Gastroesophageal sphincter (tissue), 4 donors: Measurements from ENCODE around the gene AFDN. TPM values are rescaled to one million over a fixed set of nuclear protein-coding genes. Genes with fewer than 3 reads are reported as not detected.

Source experiments
- ATAC-seq: fragments of 150-250 bp; one replicate; pipeline ENCODE4 v1.9.1; 2016; ENCODE audit warnings: mild to moderate bottlenecking, moderate library complexity
- H3K27ac ChIP-seq, 4 donors: fragments of 200-600 bp; sonication (generic) in 3 of 4; 1 replicate in 3 of 4; 2 replicates in 1 of 4; pipeline ENCODE4 v1.5.1; 2016 to 2019
- H3K27me3 ChIP-seq: fragments of 200-600 bp; sonication (generic); one replicate; pipeline ENCODE4 v1.5.1; 2019
- H3K36me3 ChIP-seq, 2 donors: fragments of 200-600 bp; sonication (generic); one replicate each; pipeline ENCODE4 v1.5.1; 2019; ENCODE audit warnings: control low read depth in 1 of 2
- H3K4me1 ChIP-seq, 3 donors: fragments of 200-600 bp; sonication (generic); 1 replicate in 2 of 3; 2 replicates in 1 of 3; pipeline ENCODE4 v1.5.1; 2016 to 2019; ENCODE audit warnings: control low read depth in 2 of 3
- H3K4me3 ChIP-seq, 2 donors: fragments of 200-600 bp; sonication (generic); one replicate each; pipeline ENCODE4 v1.5.1; 2019; ENCODE audit warnings: mild to moderate bottlenecking in 1 of 2, moderate library complexity in 1 of 2
- H3K9me3 ChIP-seq, 3 donors: fragments of 200-600 bp; sonication (generic); one replicate each; pipeline ENCODE4 v1.5.1; 2017 to 2019; ENCODE audit warnings: control low read depth in 2 of 3
- EP300 ChIP-seq: sonication (generic); formaldehyde crosslinking; IDR thresholded peaks from one replicate; pipeline ENCODE4 v1.6.1; 2017; ENCODE audit warnings: antibody characterized with exemption, mild to moderate bottlenecking
- POLR2A ChIP-seq, 2 donors: fragments of 450-650 bp; IDR thresholded peaks; one replicate each; pipeline ENCODE4 v1.6.1; 2017; ENCODE audit warnings: antibody characterized with exemption in 2 of 2, mild to moderate bottlenecking in 2 of 2, moderate library complexity in 1 of 2
- POLR2AphosphoS5 ChIP-seq: sonication (generic); formaldehyde crosslinking; IDR thresholded peaks from one replicate; pipeline ENCODE4 v1.6.1; 2017; ENCODE audit warnings: antibody characterized with exemption
- WGBS, 2 donors: methylation state at CpG; one replicate each; pipeline ENCODE4 v1.1.5; 2018; ENCODE audit warnings: low coverage in 1 of 2; 5-methylcytosine and 5-hydroxymethylcytosine counted together
- total RNA-seq, 4 donors: library from RNA; depleted of rRNA; stranded (reverse); fragments of >200 nt; gene quantifications; one replicate each; pipeline ENCODE4 v1.1.0, GENCODE V29; 2016
- TF ChIP-seq, protein P1 (sequence below), 4 experiments: fragments of 200-600 bp in 2 of 4; fragments of 450-650 bp in 2 of 4; sonication (generic) in 1 of 4; IDR thresholded peaks; one replicate each; pipeline ENCODE4 v1.5.1; 2017 to 2019; ENCODE audit warnings: antibody characterized with exemption in 4 of 4, mild to moderate bottlenecking in 2 of 4, moderate library complexity in 2 of 4

AFDN gene
- total RNA-seq, 4 donors from 2014 or later: 60.7 to 98.4 (median 79.7) TPM

DNA sequence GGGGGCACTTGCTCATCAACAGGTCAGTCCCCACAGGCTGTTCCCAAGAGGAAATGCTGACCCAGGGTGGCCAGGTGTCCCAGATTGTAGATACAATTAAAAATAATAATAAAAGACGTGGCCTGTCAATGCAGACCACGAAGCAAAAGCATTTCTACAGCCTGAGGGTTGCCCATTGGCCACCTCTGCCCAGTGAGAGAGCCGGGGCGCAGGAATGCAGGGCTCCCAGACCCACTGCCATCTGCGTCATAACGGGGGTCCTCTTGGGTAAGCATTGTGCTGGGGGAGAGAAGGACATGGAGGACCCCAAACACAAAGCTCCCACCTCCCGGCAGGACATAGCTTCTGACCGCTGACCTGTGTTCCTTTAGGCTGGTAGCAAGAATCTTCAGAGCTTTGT, 22.9 kb upstream of the AFDN start:
- no peak for ATAC-seq
- H3K36me3 ChIP-seq: no peaks in the 10 kb centered on the region
- peaks cover 0 to 6% (median 0%) of the 10 kb centered on the region in 3 donors for H3K4me1 ChIP-seq
- H3K9me3 ChIP-seq: no peaks in the 10 kb centered on the region
- TF ChIP-seq, protein P1, sequence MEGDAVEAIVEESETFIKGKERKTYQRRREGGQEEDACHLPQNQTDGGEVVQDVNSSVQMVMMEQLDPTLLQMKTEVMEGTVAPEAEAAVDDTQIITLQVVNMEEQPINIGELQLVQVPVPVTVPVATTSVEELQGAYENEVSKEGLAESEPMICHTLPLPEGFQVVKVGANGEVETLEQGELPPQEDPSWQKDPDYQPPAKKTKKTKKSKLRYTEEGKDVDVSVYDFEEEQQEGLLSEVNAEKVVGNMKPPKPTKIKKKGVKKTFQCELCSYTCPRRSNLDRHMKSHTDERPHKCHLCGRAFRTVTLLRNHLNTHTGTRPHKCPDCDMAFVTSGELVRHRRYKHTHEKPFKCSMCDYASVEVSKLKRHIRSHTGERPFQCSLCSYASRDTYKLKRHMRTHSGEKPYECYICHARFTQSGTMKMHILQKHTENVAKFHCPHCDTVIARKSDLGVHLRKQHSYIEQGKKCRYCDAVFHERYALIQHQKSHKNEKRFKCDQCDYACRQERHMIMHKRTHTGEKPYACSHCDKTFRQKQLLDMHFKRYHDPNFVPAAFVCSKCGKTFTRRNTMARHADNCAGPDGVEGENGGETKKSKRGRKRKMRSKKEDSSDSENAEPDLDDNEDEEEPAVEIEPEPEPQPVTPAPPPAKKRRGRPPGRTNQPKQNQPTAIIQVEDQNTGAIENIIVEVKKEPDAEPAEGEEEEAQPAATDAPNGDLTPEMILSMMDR (IDR thresholded peaks at IDR 0.05): no peak
- TF ChIP-seq EP300 (no peak), POLR2A (IDR thresholded peaks at IDR 0.05) (no peak), POLR2AphosphoS5 (no peak)
- no peaks in the 10 kb centered on the region for H3K27me3 ChIP-seq
- no peak overlapping the region for H3K4me3 ChIP-seq
- no CpG with 5 or more reads among the region's 8 CpGs for WGBS, 2 donors
- no peak overlapping the region for H3K27ac ChIP-seq

DNA sequence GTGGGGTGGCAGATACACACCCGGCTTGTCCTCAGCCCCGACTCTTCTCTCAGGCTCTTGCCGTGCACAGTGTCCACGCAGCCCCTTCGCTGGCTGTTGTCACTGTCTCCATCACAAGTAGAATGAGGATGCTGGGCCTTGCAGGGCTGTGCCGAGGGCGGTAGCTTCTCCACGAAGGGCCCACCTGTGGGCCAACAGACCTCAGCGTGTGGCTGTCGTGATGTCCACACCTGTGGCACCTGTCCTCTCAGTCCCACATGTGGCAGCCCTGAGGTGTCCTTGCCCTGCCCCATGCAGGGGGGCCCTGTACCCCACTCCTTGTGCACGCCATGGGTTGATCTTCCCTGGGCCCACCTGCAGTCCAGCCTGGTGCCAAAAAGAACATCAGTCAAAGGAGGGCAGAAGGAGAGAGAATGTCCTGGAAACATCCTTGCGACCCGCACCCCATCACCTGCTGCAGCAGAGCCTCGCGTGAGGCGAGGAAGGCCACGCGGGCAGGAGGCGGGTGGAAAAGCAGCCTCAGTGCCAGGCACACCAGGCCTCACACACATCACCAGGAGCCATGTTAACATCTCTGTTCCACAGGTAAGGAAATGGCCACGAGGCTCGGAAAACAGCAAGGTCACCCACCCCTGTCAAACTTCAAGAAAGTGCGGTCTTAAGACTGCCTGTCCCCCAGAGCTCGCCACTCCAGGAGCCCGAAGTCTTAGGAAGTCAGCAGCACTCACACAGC, 22.3 kb upstream of the AFDN start:
- H3K9me3 ChIP-seq: no peaks in the 10 kb centered on the region
- WGBS, 2 donors: 93 to 96% methylated on average over 3 to 5 of the region's 24 CpGs
- no peaks in the 10 kb centered on the region for H3K27me3 ChIP-seq
- no peaks in the 10 kb centered on the region for H3K36me3 ChIP-seq
- no peak for ATAC-seq
- peaks cover 0 to 3% (median 0%) of the 10 kb centered on the region in 3 donors for H3K4me1 ChIP-seq
- TF ChIP-seq, protein P1 (IDR thresholded peaks at IDR 0.05): no peak
- no peak overlapping the region for H3K27ac ChIP-seq
- no peak overlapping the region for H3K4me3 ChIP-seq

DNA sequence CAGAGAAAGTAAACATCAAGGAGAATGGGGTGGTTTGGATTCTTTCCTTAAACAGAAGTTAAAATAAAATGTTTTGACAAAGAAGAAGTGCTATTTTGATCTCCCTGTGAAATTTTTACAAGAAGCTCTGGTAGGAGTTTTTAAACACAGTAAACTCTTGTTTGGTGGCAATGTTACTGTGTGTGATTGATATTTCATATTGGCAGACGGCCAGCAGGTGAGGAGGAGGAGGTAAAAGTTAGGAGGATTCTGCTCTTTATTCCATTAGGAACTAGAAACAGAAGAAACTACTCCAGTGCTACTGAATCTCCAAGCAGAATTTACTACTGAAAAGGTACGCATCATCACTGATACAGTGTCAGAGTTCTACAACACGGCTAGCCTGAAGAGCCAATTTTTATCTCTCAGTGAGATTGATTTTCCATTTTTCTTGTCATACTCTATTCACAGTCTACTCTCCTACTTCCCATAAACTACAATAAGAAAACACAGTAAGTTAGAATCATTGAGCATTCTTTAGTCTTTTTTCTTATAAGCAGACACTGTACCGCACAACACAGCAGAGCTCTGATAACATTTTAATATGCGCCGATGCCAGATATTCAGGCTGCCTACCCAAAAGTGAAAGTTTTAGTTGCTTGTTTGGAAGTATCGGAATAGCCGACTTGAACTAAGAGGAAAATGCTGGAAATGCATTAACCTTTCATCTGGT, 21.2 kb upstream of the AFDN start:
- no peaks in the 10 kb centered on the region for H3K36me3 ChIP-seq
- no peak for TF ChIP-seq EP300
- TF ChIP-seq POLR2A (IDR thresholded peaks at IDR 0.05): no peak
- TF ChIP-seq, protein P1 (IDR thresholded peaks at IDR 0.05): no peak
- TF ChIP-seq POLR2AphosphoS5: no peak
- no peak overlapping the region for H3K27ac ChIP-seq
- H3K4me3 ChIP-seq: no peak overlapping the region
- 74 to 75% methylated on average over 8 of the region's 8 CpGs for WGBS, 2 donors
- H3K4me1 ChIP-seq: no peaks in the 10 kb centered on the region
- ATAC-seq: no peak
- no peaks in the 10 kb centered on the region for H3K27me3 ChIP-seq
- H3K9me3 ChIP-seq: no peaks in the 10 kb centered on the region

DNA sequence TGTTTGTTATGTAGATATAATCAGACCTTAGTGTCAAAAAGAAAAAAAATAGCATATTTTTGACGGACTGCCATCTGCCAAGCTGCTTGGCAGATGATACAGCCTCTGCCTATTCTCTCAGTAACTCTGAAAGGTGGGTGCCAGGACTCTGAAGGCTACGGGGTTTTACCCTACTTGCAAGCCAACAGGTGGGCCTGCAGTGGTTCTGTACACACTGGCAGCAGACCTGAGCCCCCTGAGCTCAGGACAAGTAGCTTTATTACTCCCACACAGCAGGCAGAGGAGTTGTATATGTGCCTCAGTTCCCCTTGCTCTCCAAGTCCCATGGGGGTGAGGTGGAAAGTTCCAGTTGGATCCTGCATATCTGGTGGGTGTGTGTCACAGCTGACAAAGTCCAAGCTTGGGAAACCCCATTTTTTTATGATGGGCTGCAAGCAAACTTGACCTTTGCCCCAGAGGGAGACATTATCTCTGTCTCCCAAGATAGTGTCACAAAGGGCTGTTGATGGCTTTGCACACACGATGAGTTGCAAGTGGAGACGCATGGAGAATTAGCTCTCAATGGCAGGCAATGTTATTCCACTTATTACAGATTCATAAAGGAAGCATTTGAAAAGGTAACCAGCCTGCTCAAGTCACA, 20.5 kb upstream of the AFDN start:
- 71 to 86% methylated on average over 2 to 4 of the region's 4 CpGs for WGBS, 2 donors

More for the DNA sequence above, 20.5 kb upstream of the AFDN start:
- Histone ChIP-seq H3K36me3 (no peaks in the 10 kb centered on the region), H3K9me3 (no peaks in the 10 kb centered on the region), H3K27me3 (no peaks in the 10 kb centered on the region), H3K27ac (no peak overlapping the region), H3K4me3 (no peak overlapping the region), H3K4me1 (no peaks in the 10 kb centered on the region)
- no peak for ATAC-seq
- TF ChIP-seq, protein P1 (IDR thresholded peaks at IDR 0.05): no peak
- TF ChIP-seq POLR2A (IDR thresholded peaks at IDR 0.05): no peak
- no peak for TF ChIP-seq POLR2AphosphoS5
- TF ChIP-seq EP300: no peak
